Activated CD4-positive, alpha-beta T cell treated with anti-CD3 and anti-CD28 coated beads for 36 hours (primary cell): Measurements from ENCODE around the gene PDCD4. TPM values are rescaled to one million over a fixed set of nuclear protein-coding genes. Genes with fewer than 3 reads are reported as not detected.
A peak's percentile ranks its signal among the peaks of the same experiment; 100 is the strongest.

ENCODE experiments used
- ATAC-seq: fragments of 200-7000 bp; cut with Tn5 transposase; one replicate; pipeline ENCODE4 v1.10.0; 2021; ENCODE audit warnings: mild to moderate bottlenecking, moderate library complexity
- CTCF ChIA-PET: fragments of 350-600 bp; sonication (Branson Sonifier 250); formaldehyde crosslinking; loops from one replicate; lab custom pipeline; 2021; ENCODE audit warnings: antibody characterized with exemption; lab: Charles Lee
- POLR2A ChIA-PET: fragments of 350-600 bp; sonication (Branson Sonifier 250); formaldehyde crosslinking; loops from one replicate; lab custom pipeline; 2021; ENCODE audit warnings: antibody characterized with exemption, inconsistent platforms; lab: Charles Lee
- DNase-seq: peaks from one replicate; pipeline ENCODE4 v3.0.0-alpha.2; 2020
- H3K27ac Mint-ChIP-seq: one replicate; pipeline ENCODE4 v1.8.0; 2021; ENCODE audit warnings: mixed read lengths
- H3K27me3 Mint-ChIP-seq: one replicate; pipeline ENCODE4 v1.8.0; 2021; ENCODE audit warnings: mixed read lengths
- H3K36me3 Mint-ChIP-seq: one replicate; pipeline ENCODE4 v1.8.0; 2021; ENCODE audit warnings: low read depth, mixed read lengths
- H3K4me1 Mint-ChIP-seq: one replicate; pipeline ENCODE4 v1.8.0; 2021; ENCODE audit warnings: mixed read lengths
- H3K4me3 Mint-ChIP-seq: one replicate; pipeline ENCODE4 v1.8.0; 2021; ENCODE audit warnings: mild to moderate bottlenecking, moderate library complexity, mixed read lengths
- H3K9me3 Mint-ChIP-seq: one replicate; pipeline ENCODE4 v1.8.0; 2021; ENCODE audit warnings: low read depth, mixed read lengths
- intact Hi-C, 2 experiments: fragments of 100-400 bp; cut with DNase I in 1 of 2; cut with micrococcal nuclease in 1 of 2; formaldehyde crosslinking; loops; one replicate each; pipeline versions ENCODE4 v1.14.2 to v1.15.1; 2022 to 2024; cut with DNase I, micrococcal nuclease
- total RNA-seq, 2 experiments: library from RNA; stranded (reverse); gene quantifications; one replicate each; pipeline ENCODE4 v1.2.3, GENCODE V29; 2021

The PDCD4 gene
- total RNA-seq, 2 experiments from 2014 or later, result 69.8 to 125 TPM

- Mint-ChIP-seq H3K4me3 (peak within 1 kb of the TSS; percentile 96), H3K36me3 (peaks cover 18% of the 10 kb centered on the region), H3K27me3 (no peaks in the 10 kb centered on the region), H3K27ac (peak within 1 kb of the TSS; percentile 98), H3K9me3 (no peaks in the 10 kb centered on the region), H3K4me1 (peaks cover 41% of the 10 kb centered on the region)
- DNase-seq (no peak), ATAC-seq (peak; percentile 93)
- intact Hi-C loops, result loop anchor here (1.0 to 10.0 kb wide), 17 partner anchors 15 to 996 kb away; partner anchors contain the start of genes SMNDC1 (in 2 of the 2), DUSP5 (in 1 of the 2), PDCD4 (in 1 of the 2) and SMC3 (in 1 of the 2)
- ChIA-PET CTCF (interaction anchor here (0.6 to 2.1 kb wide), 7 partner anchors 16 to 247 kb away, joined by 3 to 9 read pairs (median 4); no protein-coding TSS in a partner anchor), POLR2A (interaction anchor here (0.6 to 2.6 kb wide), 14 partner anchors 8 to 1265 kb away, joined by 3 to 24 read pairs (median 4); partner anchors contain the start of genes GPAM and PDCD4)
Measured at GRCh38 chr10:110918643-110919348, 47.1 kb downstream of the PDCD4 start, which contains the start of gene BBIP1. BBIP1 (minus strand) TSS chr10:110919180; CDS start chr10:110918157, 1,023 bp downstream.

DNA sequence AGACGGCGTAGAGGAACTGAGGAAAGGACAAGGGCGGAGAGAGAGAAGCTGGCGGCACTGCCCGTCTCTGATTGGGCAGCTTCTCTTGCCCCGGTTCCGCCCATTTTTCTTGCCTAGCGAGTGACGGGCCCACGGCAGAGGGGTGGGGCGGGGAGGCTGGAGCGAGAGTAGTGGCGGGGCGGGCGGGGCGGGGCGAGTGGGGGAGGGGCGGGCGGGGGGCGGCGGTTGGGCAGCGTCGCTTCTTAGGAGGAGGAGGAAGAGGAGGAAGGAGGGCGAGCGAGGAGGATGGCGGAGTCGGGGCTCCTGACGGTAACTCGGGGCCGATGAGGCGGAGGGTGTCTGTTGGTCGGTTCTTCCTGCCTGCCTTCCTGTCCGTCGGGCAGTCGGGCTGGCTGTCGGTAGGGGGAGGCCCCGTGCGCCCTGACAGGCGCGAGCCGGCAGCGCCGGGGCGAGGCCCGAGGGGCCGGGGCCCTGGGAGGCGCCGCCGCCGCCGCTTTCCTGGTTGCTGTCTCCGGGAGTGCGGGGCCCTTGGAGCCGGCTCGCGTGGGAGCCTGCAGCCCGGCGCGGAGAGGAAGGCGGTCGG is 47.7 kb downstream of the PDCD4 start, which contains the start of gene SHOC2:
Gene SHOC2, plus strand, starts transcription at position 256 of the 583 bp plus-strand sequence. CDS start 44,755 bp downstream, outside the sequence.
- peak within 1 kb of the TSS; percentile 98 for H3K27ac Mint-ChIP-seq
- POLR2A ChIA-PET, result interaction anchor here (0.6 to 2.6 kb wide), 13 partner anchors 8 to 437 kb away, joined by 3 to 24 read pairs (median 4); partner anchors contain the start of gene PDCD4

GRCh38 chr10:110919971-110920881 is 48.5 kb downstream of the PDCD4 start:
- peaks cover 49% of the 10 kb centered on the region for H3K4me1 Mint-ChIP-seq
- POLR2A ChIA-PET, result no interaction called here
- intact Hi-C loops, result loop anchor here (1.0 to 10.0 kb wide), 16 partner anchors 17 to 998 kb away; partner anchors contain the start of genes SMNDC1 (in 2 of the 2), DUSP5 (in 1 of the 2), PDCD4 (in 1 of the 2) and SMC3 (in 1 of the 2)

More for the DNA sequence above, 47.7 kb downstream of the PDCD4 start, which contains the start of gene SHOC2:
- H3K27me3 Mint-ChIP-seq, result no peaks in the 10 kb centered on the region
- intact Hi-C loops, result loop anchor here (1.0 to 10.0 kb wide), 15 partner anchors 17 to 997 kb away; partner anchors contain the start of genes SMNDC1 (in 2 of the 2), DUSP5 (in 1 of the 2), PDCD4 (in 1 of the 2) and SMC3 (in 1 of the 2)
- H3K9me3 Mint-ChIP-seq, result no peaks in the 10 kb centered on the region
- peak within 1 kb of the TSS; percentile 96 for H3K4me3 Mint-ChIP-seq
- CTCF ChIA-PET, result interaction anchor here (0.6 to 2.1 kb wide), 3 partner anchors 17 to 248 kb away, joined by 3 to 9 read pairs (median 4); no protein-coding TSS in a partner anchor
- peaks cover 46% of the 10 kb centered on the region for H3K4me1 Mint-ChIP-seq
- DNase-seq, result peak; percentile 99
- peak; percentile 50 for ATAC-seq
- peaks cover 19% of the 10 kb centered on the region for H3K36me3 Mint-ChIP-seq

DNA sequence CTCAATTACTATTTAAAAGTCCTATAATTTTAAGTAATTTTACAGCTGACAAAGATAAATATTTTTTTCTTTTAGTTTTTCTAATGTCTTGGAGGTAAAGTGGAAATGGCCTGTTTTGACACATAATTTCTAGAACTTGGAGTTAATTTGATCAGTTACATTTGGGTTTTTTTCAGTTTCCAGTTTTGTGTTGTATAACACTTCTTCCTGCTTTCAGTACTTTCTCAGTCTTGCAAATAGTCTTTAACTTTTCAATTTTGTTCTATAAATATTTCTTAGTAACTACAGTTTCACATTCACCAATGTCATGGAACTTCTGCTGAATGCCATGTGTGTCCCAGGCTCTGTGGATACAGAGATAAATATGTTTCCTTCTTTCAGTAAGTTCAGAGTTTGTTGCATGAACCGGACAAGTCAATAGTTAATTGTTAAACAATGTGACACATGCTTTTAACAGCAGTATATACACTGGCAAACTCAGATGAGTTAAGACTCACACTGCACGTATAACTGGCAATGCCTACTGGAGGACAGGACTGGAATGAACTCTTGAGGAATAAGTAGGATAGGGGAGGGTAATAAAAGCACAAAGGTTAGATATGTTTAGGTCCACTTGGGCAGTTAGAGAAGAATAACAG is 52.2 kb downstream of the PDCD4 start:
- Mint-ChIP-seq H3K4me3 (peak overlapping the region; percentile 24), H3K27ac (peak overlapping the region; percentile 73), H3K27me3 (no peaks in the 10 kb centered on the region), H3K4me1 (peaks cover 54% of the 10 kb centered on the region), H3K9me3 (no peaks in the 10 kb centered on the region), H3K36me3 (peaks cover 3% of the 10 kb centered on the region)
- no peak for ATAC-seq
- intact Hi-C loops, result loop anchor here in 1 of 2 experiments (5.0 kb wide), 1 partner anchor 38 kb away; no protein-coding TSS in a partner anchor
- no peak for DNase-seq
- ChIA-PET POLR2A (no interaction called here), CTCF (interaction anchor here (1.0 kb wide), 1 partner anchor 12 kb away, joined by 3 read pairs; no protein-coding TSS in a partner anchor)

More at GRCh38 chr10:110919971-110920881, 48.5 kb downstream of the PDCD4 start:
- H3K27me3 Mint-ChIP-seq, result no peaks in the 10 kb centered on the region
- CTCF ChIA-PET, result interaction anchor here (0.7 to 1.0 kb wide), 4 partner anchors 10 to 594 kb away, joined by 3 to 5 read pairs (median 3); no protein-coding TSS in a partner anchor
- H3K27ac Mint-ChIP-seq, result peak overlapping the region; percentile 91
- ATAC-seq (no peak), DNase-seq (peak; percentile 51)
- peaks cover 19% of the 10 kb centered on the region for H3K36me3 Mint-ChIP-seq
- peak overlapping the region; percentile 96 for H3K4me3 Mint-ChIP-seq
- H3K9me3 Mint-ChIP-seq, result no peaks in the 10 kb centered on the region

- ATAC-seq (no peak), DNase-seq (no peak)
- Mint-ChIP-seq H3K4me1 (peaks cover 50% of the 10 kb centered on the region), H3K27ac (no peak overlapping the region), H3K4me3 (no peak overlapping the region), H3K9me3 (no peaks in the 10 kb centered on the region), H3K27me3 (no peaks in the 10 kb centered on the region), H3K36me3 (peaks cover 3% of the 10 kb centered on the region)
- POLR2A ChIA-PET, result interaction anchor here (1.4 kb wide), 1 partner anchor 9 kb away, joined by 4 read pairs; the partner anchor contains the start of genes BBIP1 and SHOC2
- intact Hi-C loops, result no loop called here
- CTCF ChIA-PET, result interaction anchor here (0.8 to 1.4 kb wide), 4 partner anchors 10 to 317 kb away, joined by 3 to 4 read pairs (median 4); no protein-coding TSS in a partner anchor
Measured at GRCh38 chr10:110927461-110927860, 55.7 kb downstream of the PDCD4 start.

- peaks cover 2% of the 10 kb centered on the region for H3K36me3 Mint-ChIP-seq
- H3K27me3 Mint-ChIP-seq, result no peaks in the 10 kb centered on the region
- intact Hi-C loops, result no loop called here
- no peaks in the 10 kb centered on the region for H3K9me3 Mint-ChIP-seq
- H3K4me1 Mint-ChIP-seq, result peaks cover 34% of the 10 kb centered on the region
- H3K27ac Mint-ChIP-seq, result no peak overlapping the region
- no peak overlapping the region for H3K4me3 Mint-ChIP-seq
- DNase-seq (no peak), ATAC-seq (no peak)
- ChIA-PET CTCF (no interaction called here), POLR2A (no interaction called here)
Measured at GRCh38 chr10:110931769-110932381, 60.1 kb downstream of the PDCD4 start.

DNA sequence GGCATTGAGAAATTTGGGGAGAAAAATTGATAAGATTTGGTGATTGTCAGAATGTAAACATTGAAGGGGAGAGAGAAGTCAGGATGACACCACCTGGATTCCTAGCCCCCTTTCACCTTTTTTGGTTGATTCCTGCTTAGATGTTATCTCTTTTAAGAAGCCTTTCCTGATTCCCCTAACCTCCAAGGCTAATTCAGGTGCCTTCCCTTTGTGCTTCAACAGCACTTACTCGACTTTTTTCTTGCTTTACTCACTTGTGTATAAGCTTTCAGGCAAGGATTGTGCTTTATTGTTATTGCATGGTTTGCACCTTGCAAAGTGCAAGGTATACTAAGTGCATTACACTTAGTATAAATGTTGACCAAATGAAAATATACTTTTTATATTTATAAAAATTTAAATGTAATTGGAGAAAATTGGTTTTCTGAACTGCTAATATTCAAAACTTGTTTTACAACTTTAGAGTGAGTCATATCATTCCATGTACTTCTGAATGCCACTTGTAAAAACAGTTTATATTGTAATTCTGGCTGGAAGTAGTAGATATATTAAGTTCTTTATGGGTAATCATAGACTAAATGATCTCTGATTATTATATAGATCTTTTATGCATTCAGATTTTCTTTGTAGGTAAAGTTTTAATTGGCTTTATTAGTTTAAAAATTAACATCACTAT is 60.9 kb downstream of the PDCD4 start:
- Mint-ChIP-seq H3K36me3 (peaks cover 2% of the 10 kb centered on the region), H3K4me3 (no peak overlapping the region), H3K4me1 (peaks cover 33% of the 10 kb centered on the region), H3K9me3 (no peaks in the 10 kb centered on the region), H3K27me3 (no peaks in the 10 kb centered on the region), H3K27ac (no peak overlapping the region)
- CTCF ChIA-PET, result no interaction called here
- DNase-seq (no peak), ATAC-seq (no peak)
- POLR2A ChIA-PET, result no interaction called here
- intact Hi-C loops, result no loop called here

DNA sequence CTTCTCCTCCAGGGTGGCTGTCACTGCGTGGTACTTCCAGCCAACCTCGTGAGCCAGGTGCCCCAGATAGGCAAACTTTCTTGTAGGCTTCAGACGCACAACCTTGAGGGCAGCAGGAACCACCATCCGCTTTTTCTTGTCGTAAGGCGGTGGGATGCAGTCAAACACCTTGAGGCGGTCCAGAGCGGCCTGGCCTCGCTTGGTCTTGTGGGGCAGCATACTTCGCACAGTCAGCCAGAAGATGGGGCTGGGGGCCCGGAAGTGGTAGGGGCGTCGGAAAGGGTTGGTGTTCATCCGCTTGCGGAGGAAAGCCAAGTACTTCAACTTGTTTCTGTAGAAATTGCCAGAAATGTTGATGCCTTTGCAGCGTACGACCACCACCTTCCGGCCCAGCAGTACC is 65.0 kb downstream of the PDCD4 start:
- DNase-seq, result no peak
- Mint-ChIP-seq H3K9me3 (peaks cover 3% of the 10 kb centered on the region), H3K4me3 (no peak overlapping the region), H3K27ac (no peak overlapping the region), H3K36me3 (peaks cover 15% of the 10 kb centered on the region), H3K4me1 (peaks cover 33% of the 10 kb centered on the region), H3K27me3 (no peaks in the 10 kb centered on the region)
- ChIA-PET POLR2A (no interaction called here), CTCF (interaction anchor here (1.2 to 1.4 kb wide), 2 partner anchors 8 to 27 kb away, joined by 3 to 4 read pairs; no protein-coding TSS in a partner anchor)
- ATAC-seq, result no peak
- intact Hi-C loops, result no loop called here

DNA sequence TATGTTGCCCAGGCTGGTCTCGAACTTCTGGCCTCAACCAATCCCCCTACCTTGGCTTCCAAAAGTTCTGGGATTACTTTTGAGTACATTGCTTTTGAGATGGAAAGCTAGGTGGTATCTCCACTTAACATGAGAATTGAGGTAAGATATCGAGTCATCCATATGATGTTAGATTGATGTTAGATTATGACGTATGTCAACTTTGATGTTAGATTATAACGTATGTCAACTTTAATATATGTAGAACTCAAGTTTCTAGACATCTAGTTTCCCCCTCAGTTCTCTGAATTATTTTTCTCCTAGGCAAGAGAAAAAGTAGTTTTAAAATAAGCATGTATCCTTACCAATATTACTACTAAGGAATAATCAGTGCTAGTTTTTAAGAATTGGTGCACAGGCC is 67.7 kb downstream of the PDCD4 start:
- peaks cover 35% of the 10 kb centered on the region for H3K36me3 Mint-ChIP-seq
- ChIA-PET CTCF (interaction anchor here (1.0 kb wide), 2 partner anchors 12 to 27 kb away, joined by 3 to 4 read pairs; no protein-coding TSS in a partner anchor), POLR2A (no interaction called here)
- ATAC-seq (no peak), DNase-seq (no peak)
- intact Hi-C loops, result no loop called here
- H3K4me1 Mint-ChIP-seq, result peaks cover 37% of the 10 kb centered on the region
- no peak overlapping the region for H3K4me3 Mint-ChIP-seq
- H3K27ac Mint-ChIP-seq, result no peak overlapping the region
- peaks cover 7% of the 10 kb centered on the region for H3K9me3 Mint-ChIP-seq
- no peaks in the 10 kb centered on the region for H3K27me3 Mint-ChIP-seq
